T-helper 2 cell (primary cell): ENCODE results near the gene TTLL9.

Experiments
- DNase-seq, 5 experiments: peaks; one replicate each; pipeline versions ENCODE4 v3.0.0 to v3.0.0-alpha.2; 2012 to 2022

The TTLL9 gene

DNA sequence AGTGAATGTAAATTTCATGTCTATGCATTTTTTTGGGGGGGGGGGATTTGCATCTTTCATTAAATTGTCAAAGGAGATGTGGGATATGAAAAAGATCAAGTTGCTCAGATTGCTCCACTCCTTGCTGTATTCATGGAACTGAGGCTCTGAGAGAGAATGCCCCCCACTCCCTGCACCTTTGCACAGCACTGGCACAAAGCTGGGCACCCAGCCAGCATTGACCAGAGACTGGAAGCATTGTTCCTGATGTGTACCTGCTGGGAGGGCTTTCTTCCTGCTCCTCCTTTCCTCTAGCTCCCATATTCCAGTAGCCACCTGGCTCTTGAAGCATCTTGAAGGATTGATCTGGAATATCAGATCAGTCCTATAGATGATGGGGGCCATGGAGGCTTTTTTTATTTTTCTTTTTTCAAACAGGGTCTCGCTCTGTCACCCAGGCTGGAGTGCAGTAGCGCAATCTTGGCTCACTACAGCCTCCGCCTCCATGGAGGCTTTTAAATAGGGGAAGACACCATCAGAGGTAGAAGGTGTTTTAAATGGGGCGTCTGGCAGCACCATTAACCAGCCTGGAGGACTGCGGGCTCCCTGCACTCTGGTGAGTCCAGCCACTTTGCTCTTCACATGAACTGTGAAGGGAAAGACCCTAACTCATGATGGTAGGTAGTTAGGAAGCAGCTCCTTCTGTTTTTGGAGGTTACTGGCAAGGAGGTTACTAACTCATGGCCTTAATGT lies 11.0 kb upstream of the TTLL9 start:
- no peak for DNase-seq

- DNase-seq: no peak
Observed at GRCh38 chr20:31859998-31860380, 10.4 kb upstream of the TTLL9 start.

DNA sequence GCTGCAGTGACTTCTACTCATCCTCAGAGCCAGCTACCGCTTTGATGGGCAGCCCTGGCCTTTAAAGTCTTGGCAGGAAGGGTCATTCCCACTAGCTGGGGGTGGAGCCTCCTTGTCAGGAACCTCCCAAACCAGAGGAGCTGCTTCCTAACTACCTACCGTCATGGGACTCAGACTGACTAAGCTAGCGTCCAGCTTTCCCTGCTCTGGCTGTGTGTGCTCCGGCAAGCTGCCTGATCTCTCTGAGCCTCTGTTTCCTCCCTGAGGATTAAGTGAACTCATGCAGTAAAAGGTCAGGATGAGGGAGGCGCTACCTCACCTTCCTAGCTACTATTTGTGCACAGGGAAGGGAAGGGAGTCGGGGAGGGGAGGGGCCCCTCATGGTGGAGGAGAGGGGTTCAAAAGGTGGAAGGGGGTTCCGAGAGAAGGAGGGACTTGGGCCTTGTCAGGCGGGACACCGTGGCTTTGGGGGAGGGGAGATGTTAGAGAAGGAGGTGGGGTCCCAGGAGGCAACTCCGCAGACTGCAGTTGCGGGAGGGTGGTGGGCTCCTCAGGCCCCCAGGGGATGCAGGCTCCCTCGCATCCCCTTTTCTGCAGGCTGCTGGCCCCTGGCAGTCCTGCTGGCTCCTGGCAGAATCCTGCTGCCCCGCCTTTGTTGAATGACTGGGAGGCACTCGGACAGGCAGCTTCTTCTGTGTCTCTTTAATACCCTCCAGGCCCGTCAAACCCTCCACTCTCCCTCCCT lies 9.9 kb upstream of the TTLL9 start:
- no peak for DNase-seq

GRCh38 chr20:31861135-31861384 lies 9.4 kb upstream of the TTLL9 start:
- DNase-seq: no peak

GRCh38 chr20:31861385-31862156 lies 8.9 kb upstream of the TTLL9 start:
- DNase-seq: peak; percentile 38 to 82 (median 59)

GRCh38 chr20:31862157-31862470 lies 8.3 kb upstream of the TTLL9 start:
- no peak for DNase-seq

DNA sequence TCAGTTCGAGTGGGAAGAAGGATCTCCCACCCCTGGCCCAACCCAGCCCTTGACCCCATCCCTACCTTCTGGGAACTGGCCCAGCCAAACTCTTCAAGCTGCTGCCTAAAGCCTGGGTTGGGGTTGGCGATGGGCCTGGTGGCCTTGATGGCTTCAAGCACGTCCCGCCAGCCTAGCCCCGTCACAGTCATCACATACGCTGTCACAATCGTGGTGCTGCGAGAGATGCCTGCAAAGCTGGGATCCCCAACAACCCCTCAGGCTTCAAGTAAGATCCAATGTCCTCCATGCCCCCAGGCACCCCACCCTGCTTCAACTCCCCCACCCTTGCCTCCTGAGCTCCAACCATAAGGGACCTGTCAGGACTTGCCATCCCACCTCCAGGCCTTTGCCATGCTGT lies 7.9 kb upstream of the TTLL9 start:
- no peak for DNase-seq

GRCh38 chr20:31863296-31864085 lies 6.9 kb upstream of the TTLL9 start:
- no peak for DNase-seq

- no peak for DNase-seq
Observed at GRCh38 chr20:31864521-31865400, 5.7 kb upstream of the TTLL9 start.

- DNase-seq: no peak
Observed at GRCh38 chr20:31866221-31866620, 4.2 kb upstream of the TTLL9 start.

- no peak for DNase-seq
Observed at GRCh38 chr20:31868853-31869672, 1.4 kb upstream of the TTLL9 start.

GRCh38 chr20:31869673-31869941 lies 827 bp upstream of the TTLL9 start:
- no peak for DNase-seq

GRCh38 chr20:31870726-31871617 lies 538 bp downstream of the TTLL9 start:
- no peak for DNase-seq

DNA sequence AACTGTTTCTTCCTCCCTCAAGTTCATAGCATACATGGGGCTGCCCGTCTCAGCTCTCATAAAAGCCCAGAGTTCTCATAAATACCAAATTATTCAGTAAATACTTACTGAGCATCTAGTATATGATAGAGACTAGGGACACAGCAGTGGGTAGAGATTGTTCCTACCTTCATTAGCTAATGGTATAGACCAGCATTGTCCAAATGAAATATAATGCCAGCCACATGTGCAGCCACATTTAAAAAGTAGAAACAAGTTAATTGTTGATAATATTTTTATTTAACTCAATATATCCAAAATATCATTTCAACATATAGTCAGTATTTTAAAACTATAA lies 1.2 kb downstream of the TTLL9 start:
- DNase-seq: no peak

DNA sequence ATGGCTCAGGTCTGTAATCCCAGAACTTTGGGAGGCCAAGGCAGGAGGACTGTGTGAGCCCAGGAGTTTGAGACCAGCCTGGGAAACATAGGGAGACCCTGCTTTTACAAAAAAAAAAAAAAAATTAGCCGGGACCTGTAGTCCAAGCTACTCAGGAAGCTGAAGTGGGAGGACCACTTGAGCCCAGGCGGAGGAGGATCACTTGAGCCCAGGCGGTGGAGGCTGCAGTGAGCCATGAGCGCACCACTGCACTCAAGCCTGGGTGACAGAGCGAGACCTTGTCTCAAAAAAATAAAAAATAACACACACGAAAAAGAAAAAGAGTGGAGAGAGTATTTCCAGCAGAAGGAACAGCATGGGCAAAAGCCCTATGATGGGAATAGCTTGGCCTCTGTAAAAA lies 2.0 kb downstream of the TTLL9 start:
- no peak for DNase-seq

- DNase-seq: no peak
Observed at GRCh38 chr20:31875671-31876070, 5.2 kb downstream of the TTLL9 start.

DNA sequence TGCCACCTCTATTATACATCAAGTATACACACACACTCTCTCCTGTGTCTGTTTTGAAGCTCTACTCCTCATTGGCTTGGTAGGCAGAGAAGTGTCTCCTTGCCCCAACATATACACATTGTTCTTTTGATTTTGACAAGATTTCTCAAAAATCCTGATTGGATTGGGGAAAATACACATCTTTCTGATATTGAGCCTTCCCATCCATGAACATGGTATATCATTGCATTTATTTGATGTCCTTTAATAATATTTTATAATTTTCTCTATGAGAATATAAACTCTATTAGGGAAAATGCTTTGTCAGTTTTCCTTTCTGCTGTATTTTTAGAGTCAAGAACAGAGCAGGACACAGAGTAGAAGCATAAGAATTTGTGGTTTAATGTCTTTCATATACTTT lies 7.2 kb downstream of the TTLL9 start:
- no peak for DNase-seq

DNA sequence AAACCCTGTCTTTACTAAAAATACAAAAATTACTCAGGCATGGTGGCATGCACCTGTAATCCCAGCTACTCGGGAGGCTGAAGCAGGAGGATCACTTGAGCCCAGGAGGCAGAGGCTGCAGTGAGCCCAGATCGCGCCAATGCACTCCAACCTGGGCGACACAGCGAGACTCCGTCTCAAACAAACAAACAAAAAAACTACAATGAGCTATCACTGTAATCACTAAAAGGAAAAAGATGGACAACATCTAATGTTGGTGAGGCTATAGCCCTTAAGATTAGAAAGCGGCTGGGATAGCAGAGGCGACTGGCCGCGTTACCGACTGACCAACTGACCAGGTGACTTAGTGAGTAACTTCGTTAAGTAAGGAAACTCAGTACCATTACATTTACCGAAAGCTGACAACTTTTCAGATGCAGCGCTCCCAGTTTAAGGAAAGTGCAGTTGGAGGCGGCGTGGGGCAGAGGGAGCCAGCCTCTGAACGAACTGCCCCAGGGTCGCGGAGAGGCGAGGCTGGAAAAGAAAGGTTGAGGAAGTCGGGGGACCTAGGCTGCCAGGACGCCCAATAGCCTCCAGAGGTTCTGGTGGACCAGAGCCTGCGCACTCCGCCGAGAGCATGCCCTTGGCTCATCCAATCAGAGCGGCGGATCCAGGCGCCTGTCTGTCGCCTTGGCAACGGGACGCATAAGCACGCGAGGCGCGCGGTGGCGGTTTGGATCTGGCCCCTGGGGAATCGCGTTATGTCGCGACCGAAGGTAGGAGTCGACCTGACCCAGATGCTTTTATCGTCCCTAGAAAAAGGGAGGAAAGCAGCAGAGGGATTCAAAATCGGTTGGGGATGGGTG lies 8.9 kb downstream of the TTLL9 start:
- DNase-seq: peak; percentile 38 to 81 (median 69)

DNA sequence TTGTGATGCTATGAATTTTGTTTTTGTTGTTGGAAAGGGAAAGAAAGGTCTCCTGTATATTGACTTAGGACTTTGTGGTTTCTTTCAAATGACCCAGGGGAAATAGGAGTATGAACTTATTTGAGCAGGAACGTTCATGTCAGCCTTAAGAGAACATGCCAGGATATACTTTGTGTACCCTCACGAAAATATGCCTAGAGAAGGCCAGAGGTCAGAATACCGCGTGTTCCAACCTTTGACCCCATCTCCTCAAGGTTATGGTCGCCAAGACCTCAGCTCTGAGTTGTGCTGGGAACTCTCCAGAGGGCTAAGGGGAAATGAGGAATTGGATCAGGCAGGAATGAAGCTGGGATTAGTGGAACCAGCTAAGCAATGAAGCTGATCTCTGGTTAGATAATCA lies 11.5 kb downstream of the TTLL9 start:
- DNase-seq: no peak

DNA sequence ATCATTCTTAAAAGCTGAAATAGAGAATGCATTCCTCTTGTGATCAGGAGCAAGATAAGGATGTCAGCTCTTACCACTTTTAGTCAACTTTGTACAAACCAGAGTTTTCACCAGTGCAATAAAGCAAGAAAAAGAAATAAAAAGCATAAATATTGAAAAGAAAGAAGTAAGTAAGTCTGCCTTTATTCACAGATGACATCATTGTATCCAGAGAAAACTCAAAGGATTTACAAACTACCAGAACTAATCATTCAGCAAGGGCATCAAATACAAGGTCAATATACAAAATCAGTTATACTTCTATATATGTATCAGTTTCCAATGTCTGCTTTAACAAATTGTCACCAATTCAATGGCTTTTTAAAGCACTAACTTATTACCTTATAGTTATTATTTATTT lies 13.4 kb downstream of the TTLL9 start:
- no peak for DNase-seq
